ELF-1 (cell line): Measurements from ENCODE around the gene VGLL2.

Source experiments
- DNase-seq: peaks from one replicate; pipeline ENCODE4 v3.0.0-alpha.2; 2016; ENCODE audit warnings: low read depth, low spot score

VGLL2 gene

GRCh38 chr6:117265410-117266256 is at the start of gene VGLL2:
VGLL2 (plus strand) TSS chr6:117265558; CDS start chr6:117265764, 206 bp downstream.
- DNase-seq: peak; percentile 66

GRCh38 chr6:117222861-117223260 is 42.5 kb upstream of the VGLL2 start:
- DNase-seq: no peak

- DNase-seq: no peak
Measured at GRCh38 chr6:117226778-117227177, 38.6 kb upstream of the VGLL2 start.

- DNase-seq: no peak
Measured at GRCh38 chr6:117227245-117227962, 38.0 kb upstream of the VGLL2 start.

- no peak for DNase-seq
Measured at GRCh38 chr6:117228202-117228601, 37.2 kb upstream of the VGLL2 start.

- no peak for DNase-seq
Measured at GRCh38 chr6:117229870-117230269, 35.5 kb upstream of the VGLL2 start.

- DNase-seq: no peak
Measured at GRCh38 chr6:117231466-117231865, 33.9 kb upstream of the VGLL2 start.

- no peak for DNase-seq
Measured at GRCh38 chr6:117232196-117232595, 33.2 kb upstream of the VGLL2 start.

GRCh38 chr6:117233145-117233544 is 32.2 kb upstream of the VGLL2 start:
- DNase-seq: no peak

GRCh38 chr6:117237561-117237960 is 27.8 kb upstream of the VGLL2 start:
- no peak for DNase-seq

GRCh38 chr6:117244571-117244970 is 20.8 kb upstream of the VGLL2 start:
- peak; percentile 25 for DNase-seq

GRCh38 chr6:117244979-117245378 is 20.4 kb upstream of the VGLL2 start:
- DNase-seq: peak; percentile 49

GRCh38 chr6:117253785-117254184 is 11.6 kb upstream of the VGLL2 start:
- DNase-seq: no peak

- DNase-seq: no peak
Measured at GRCh38 chr6:117262799-117263198, 2.6 kb upstream of the VGLL2 start.

GRCh38 chr6:117263353-117263927 is 1.9 kb upstream of the VGLL2 start:
- DNase-seq: no peak

- DNase-seq: no peak
Measured at GRCh38 chr6:117264369-117264691, 1.0 kb upstream of the VGLL2 start.

GRCh38 chr6:117264692-117265409 is 507 bp upstream of the VGLL2 start:
- peak; percentile 41 for DNase-seq

- no peak for DNase-seq
Measured at GRCh38 chr6:117266257-117267053, 1.1 kb downstream of the VGLL2 start.

GRCh38 chr6:117267054-117267347 is 1.6 kb downstream of the VGLL2 start:
- DNase-seq: no peak

GRCh38 chr6:117267766-117268534 is 2.6 kb downstream of the VGLL2 start:
- DNase-seq: peak; percentile 76

GRCh38 chr6:117268924-117269323 is 3.6 kb downstream of the VGLL2 start:
- DNase-seq: no peak
